Measurements from ENCODE around the gene SPEN.

The SPEN gene

GRCh38 chr1:15935056-15935950 lies 87.8 kb downstream of the SPEN start:
- no peak overlapping the region for H3K4me3 ChIP-seq (ENCODE audit: low read length)
- TF ChIP-seq CTCF (conservative IDR thresholded peaks at IDR 0.05; ENCODE audit: low read depth, low read length): no peak
- DNase-seq (ENCODE audit: low read depth): no peak

GRCh38 chr1:15936025-15936424 lies 88.5 kb downstream of the SPEN start:
- no peak overlapping the region for H3K4me3 ChIP-seq (ENCODE audit: low read length)
- DNase-seq (ENCODE audit: low read depth): no peak
- no peak for TF ChIP-seq CTCF (conservative IDR thresholded peaks at IDR 0.05; ENCODE audit: low read depth, low read length)

DNA sequence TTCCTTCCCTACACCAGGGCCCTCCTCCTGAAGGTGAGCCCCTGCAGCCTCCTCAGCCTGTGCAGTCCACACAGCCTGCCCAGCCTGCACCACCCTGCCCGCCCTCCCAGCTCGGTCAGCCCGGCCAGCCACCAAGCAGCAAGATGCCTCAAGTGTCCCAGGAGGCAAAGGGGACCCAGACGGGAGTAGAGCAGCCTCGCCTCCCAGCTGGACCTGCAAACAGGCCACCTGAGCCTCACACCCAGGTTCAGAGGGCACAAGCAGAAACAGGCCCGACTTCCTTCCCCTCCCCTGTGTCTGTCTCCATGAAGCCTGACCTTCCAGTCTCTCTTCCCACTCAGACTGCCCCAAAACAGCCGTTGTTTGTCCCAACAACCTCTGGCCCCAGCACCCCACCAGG lies 89.6 kb downstream of the SPEN start:
- TF ChIP-seq CTCF (conservative IDR thresholded peaks at IDR 0.05; ENCODE audit: low read depth, low read length): no peak
- no peak overlapping the region for H3K4me3 ChIP-seq (ENCODE audit: low read length)
- no peak for DNase-seq (ENCODE audit: low read depth)

- TF ChIP-seq CTCF (conservative IDR thresholded peaks at IDR 0.05; ENCODE audit: low read depth, low read length): peak; percentile 11
- DNase-seq (ENCODE audit: low read depth): no peak
- H3K4me3 ChIP-seq (ENCODE audit: low read length): no peak overlapping the region
These were observed 90.2 kb downstream of the SPEN start for GRCh38 chr1:15937706-15938168.

DNA sequence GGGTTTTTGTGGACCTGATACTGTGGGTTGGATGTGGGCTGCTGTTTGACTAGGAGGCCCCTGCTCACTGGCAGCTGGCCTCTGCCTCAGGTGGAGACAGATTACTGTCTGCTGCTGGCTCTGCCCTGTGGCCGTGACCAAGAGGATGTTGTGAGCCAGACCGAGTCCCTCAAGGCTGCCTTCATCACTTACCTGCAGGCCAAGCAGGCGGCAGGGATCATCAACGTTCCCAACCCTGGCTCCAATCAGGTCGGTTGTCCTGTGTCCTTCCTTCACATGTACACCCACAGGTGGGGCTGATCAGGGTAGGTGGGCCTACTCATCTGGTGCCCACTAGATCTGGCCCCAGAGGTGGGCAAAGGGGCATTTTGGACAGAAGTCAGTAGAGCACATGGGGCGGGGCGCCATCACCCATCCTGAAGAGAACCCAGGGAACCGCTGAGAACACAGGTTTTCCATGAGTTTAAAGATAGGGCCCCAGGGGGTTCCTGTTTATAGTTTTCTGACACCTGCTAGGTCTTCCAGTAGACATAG lies 91.2 kb downstream of the SPEN start:
- no peak overlapping the region for H3K4me3 ChIP-seq (ENCODE audit: low read length)
- no peak for DNase-seq (ENCODE audit: low read depth)
- no peak for TF ChIP-seq CTCF (conservative IDR thresholded peaks at IDR 0.05; ENCODE audit: low read depth, low read length)

- no peak for DNase-seq (ENCODE audit: low read depth)
- H3K4me3 ChIP-seq (ENCODE audit: low read length): no peak overlapping the region
- TF ChIP-seq CTCF (conservative IDR thresholded peaks at IDR 0.05; ENCODE audit: low read depth, low read length): no peak
These were observed 91.9 kb downstream of the SPEN start for GRCh38 chr1:15939181-15940109.

Data from retinal pigment epithelial cell (primary cell).